GM21528 (cell line): ENCODE results near the gene CRTC3.
"Not testable (repeated sequence)": the region's sequence is repeated elsewhere in the genome, so short reads cannot be mapped to it uniquely, and the experiment has no call there.

Source experiments
- ATAC-seq: cut with Tn5 transposase; IDR thresholded peaks from one replicate; pipeline ENCODE4 v1.9.1; 2021; ENCODE audit warnings: mild to moderate bottlenecking, moderate library complexity; ENCODE audit not compliant: unreplicated experiment, low FRiP score

CRTC3 gene

GRCh38 chr15:90667073-90667754 lies 137.5 kb downstream of the CRTC3 start:
- ATAC-seq, result no peak

- ATAC-seq, result not testable (repeated sequence)
These were observed 138.1 kb downstream of the CRTC3 start for GRCh38 chr15:90667755-90668345.

- ATAC-seq, result not testable (repeated sequence)
These were observed 140.9 kb downstream of the CRTC3 start for GRCh38 chr15:90670631-90671030.

- no peak for ATAC-seq
These were observed 141.5 kb downstream of the CRTC3 start for GRCh38 chr15:90671216-90671615.

- ATAC-seq, result not testable (repeated sequence)
These were observed 143.6 kb downstream of the CRTC3 start for GRCh38 chr15:90673357-90673756.

- no peak for ATAC-seq
These were observed 144.8 kb downstream of the CRTC3 start for GRCh38 chr15:90674476-90674875.

GRCh38 chr15:90675464-90675863 lies 145.7 kb downstream of the CRTC3 start:
- no peak for ATAC-seq

- no peak for ATAC-seq
These were observed 148.4 kb downstream of the CRTC3 start for GRCh38 chr15:90677807-90678790.

- ATAC-seq, result no peak
These were observed 150.2 kb downstream of the CRTC3 start for GRCh38 chr15:90679959-90680358.

GRCh38 chr15:90680371-90680935 lies 150.7 kb downstream of the CRTC3 start:
- ATAC-seq, result no peak

- no peak for ATAC-seq
These were observed 151.3 kb downstream of the CRTC3 start for GRCh38 chr15:90681056-90681455.

- ATAC-seq, result no peak
These were observed 151.8 kb downstream of the CRTC3 start for GRCh38 chr15:90681480-90681879.

- no peak for ATAC-seq
These were observed 153.6 kb downstream of the CRTC3 start for GRCh38 chr15:90683371-90683770.

GRCh38 chr15:90683876-90684275 lies 154.2 kb downstream of the CRTC3 start:
- no peak for ATAC-seq

- no peak for ATAC-seq
These were observed 154.6 kb downstream of the CRTC3 start for GRCh38 chr15:90684281-90684680.

- ATAC-seq, result peak; percentile 20
These were observed 156.1 kb downstream of the CRTC3 start for GRCh38 chr15:90685591-90686434.

- peak; percentile 91 for ATAC-seq
These were observed 156.9 kb downstream of the CRTC3 start for GRCh38 chr15:90686435-90687218.

GRCh38 chr15:90689326-90689961 lies 159.7 kb downstream of the CRTC3 start:
- not testable (repeated sequence) for ATAC-seq

- ATAC-seq, result no peak
These were observed 160.9 kb downstream of the CRTC3 start for GRCh38 chr15:90690585-90690984.
